KOPT-K1 (cell line): ENCODE results near the gene TDRKH.

Source experiments
- H3K27ac ChIP-seq: fragments of 200-600 bp; sonication (generic); 2 replicates; pipeline ENCODE4 v1.5.1; 2016; ENCODE audit warnings: antibody characterized with exemption, mild to moderate bottlenecking, low read depth, low read length; ENCODE audit not compliant: poor library complexity, severe bottlenecking
- H3K36me3 ChIP-seq: fragments of 200-600 bp; sonication (generic); 2 replicates; pipeline ENCODE4 v1.5.1; 2017; ENCODE audit warnings: antibody characterized with exemption, mild to moderate bottlenecking, low read length, moderate library complexity; ENCODE audit not compliant: insufficient read depth
- H3K9me3 ChIP-seq: fragments of 200-600 bp; sonication (generic); 2 replicates; pipeline ENCODE4 v1.5.1; 2017; ENCODE audit warnings: antibody characterized with exemption, low read length, mild to moderate bottlenecking; ENCODE audit not compliant: insufficient read depth, poor library complexity, severe bottlenecking

The TDRKH gene

GRCh38 chr1:151814426-151814825, 24.1 kb upstream of the TDRKH start:
- H3K9me3 ChIP-seq, result no peaks in the 10 kb centered on the region
- no peak overlapping the region for H3K27ac ChIP-seq
- no peaks in the 10 kb centered on the region for H3K36me3 ChIP-seq

DNA sequence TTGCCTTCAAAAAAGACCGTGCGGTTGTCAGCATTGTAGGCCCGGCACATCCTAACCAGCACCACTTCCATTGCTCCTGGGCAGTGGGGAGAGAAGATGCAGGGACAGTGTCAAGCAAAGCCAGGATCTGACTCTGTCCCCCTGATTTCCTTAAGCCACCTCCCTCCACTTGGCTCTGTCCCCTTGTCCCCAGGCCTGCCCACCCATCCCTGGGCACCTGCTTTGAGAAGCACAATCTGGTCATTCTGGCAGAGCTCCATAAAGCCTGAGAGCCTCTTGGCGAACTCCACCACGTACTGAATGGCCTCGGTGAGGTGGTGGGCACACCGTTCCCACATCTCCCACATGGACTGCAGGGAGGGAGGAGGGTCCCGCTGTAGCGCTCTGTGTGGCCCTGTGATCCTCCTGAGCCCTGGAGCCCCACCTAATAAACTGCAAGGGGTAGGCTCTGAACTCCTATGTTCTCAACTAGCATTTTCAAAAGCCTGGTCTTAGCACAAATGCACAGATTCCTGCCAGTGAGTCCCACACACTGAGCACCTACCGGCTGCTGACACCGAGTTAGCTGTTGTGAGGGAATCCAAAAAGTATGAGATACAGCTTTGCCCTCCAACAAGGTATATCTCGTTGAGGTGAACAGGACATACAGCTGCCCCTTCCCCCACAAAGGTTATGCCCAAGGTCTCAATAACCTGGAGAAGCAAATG, 23.1 kb upstream of the TDRKH start:
- H3K9me3 ChIP-seq, result no peaks in the 10 kb centered on the region
- no peak overlapping the region for H3K27ac ChIP-seq
- H3K36me3 ChIP-seq, result no peaks in the 10 kb centered on the region

DNA sequence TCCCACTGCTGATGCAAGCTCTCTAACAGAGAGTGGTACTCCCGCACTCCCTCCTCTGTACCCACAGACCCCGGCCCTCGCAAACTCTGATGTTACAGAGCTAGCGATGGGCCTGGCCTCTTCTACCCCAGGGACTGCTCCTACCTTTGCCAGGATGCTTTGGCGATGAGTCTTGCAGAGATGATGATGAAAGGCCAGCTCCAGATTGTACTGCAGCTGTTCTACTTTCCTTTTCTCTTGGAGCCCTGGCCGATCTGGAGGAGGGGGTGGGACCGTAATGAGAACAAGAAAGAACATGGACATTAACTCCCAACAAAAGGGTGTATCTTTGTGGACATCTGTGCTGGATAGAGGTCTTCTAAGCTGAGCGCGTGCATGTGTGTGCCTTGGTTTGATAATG, 20.9 kb upstream of the TDRKH start:
- Histone ChIP-seq H3K27ac (no peak overlapping the region), H3K9me3 (no peaks in the 10 kb centered on the region), H3K36me3 (no peaks in the 10 kb centered on the region)

DNA sequence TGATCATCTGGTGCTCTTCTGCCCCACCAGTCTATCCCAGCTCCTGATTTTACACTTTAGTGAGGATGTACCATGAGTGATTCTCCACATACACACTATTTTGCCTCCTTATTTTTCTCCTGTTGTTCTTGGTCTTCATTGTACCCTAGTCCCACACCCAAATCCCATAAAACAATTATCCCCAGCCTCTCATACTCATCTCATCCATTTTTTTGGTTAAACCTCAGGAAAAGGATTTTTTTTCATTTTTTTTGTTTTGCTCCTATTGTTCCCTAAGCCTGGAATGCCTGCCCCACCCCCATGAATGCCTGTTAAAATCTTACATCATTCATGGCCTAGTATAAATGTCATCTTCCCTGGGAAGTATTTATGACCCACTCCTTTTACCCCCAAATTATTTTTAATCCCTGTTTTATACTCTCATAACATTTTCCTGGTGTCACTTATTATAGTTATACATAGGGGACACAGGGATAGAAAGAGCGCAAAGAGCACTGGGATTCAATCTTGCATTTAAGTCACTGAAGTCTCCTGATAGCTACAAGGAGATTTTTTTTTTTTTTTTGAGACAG, 19.8 kb upstream of the TDRKH start:
- Histone ChIP-seq H3K36me3 (no peaks in the 10 kb centered on the region), H3K9me3 (no peaks in the 10 kb centered on the region), H3K27ac (no peak overlapping the region)

DNA sequence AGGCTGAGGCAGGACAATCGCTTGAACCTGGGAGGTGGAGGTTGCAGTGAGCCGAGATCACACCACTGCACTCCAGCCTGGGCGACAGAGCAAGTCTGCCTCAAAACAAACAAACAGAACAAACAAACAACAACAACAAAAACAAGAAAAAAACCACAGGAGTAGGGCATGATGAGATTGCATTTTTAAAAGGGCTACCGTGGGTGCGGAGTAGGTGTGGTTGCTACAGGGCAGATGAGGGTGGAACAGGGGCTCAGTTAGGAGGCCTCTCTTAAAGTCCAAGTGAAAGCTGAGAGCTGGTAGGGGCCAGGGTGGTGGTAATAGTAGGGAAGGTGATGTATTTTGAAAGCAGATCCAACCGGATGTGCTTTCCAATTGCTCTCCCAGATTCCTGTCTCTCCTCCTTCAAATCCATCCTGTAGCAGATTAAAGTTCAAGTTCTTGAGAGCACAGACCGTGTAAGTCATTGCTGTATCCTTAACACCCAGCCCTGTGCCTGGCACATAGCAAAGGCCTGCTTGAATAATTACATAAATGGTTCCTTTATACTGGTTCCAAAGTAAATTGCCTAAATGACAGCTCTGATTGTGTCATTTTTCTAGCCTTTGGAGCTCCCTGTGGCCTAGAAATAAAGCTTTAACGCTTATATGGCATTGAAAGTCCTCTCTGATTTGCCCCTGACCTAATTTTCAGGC, 19.1 kb upstream of the TDRKH start:
- Histone ChIP-seq H3K27ac (no peak overlapping the region), H3K9me3 (no peaks in the 10 kb centered on the region), H3K36me3 (no peaks in the 10 kb centered on the region)

DNA sequence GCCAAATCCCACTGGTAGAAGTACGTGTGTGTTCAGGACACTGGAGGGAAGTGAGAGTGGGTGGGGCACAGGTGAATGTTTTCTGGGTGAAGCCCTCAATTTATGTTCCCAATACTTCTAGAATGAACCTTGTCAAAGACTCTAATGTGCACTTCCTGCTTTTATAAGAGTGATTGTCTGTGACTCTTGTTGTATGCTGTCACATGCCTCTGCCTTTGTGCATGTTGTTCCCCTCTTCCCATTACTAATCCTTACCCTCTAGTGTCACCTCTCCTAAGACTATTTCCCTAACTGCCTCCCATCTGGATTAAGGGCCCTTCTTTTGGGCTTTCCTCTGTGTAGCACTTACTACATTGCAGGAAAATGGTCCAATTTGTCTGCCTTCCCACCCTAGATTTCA, 17.5 kb upstream of the TDRKH start:
- Histone ChIP-seq H3K9me3 (no peaks in the 10 kb centered on the region), H3K27ac (no peak overlapping the region), H3K36me3 (no peaks in the 10 kb centered on the region)

- Histone ChIP-seq H3K27ac (no peak overlapping the region), H3K36me3 (no peaks in the 10 kb centered on the region), H3K9me3 (no peaks in the 10 kb centered on the region)
Measured at GRCh38 chr1:151807131-151807530, 16.8 kb upstream of the TDRKH start.

- Histone ChIP-seq H3K27ac (no peak overlapping the region), H3K9me3 (no peaks in the 10 kb centered on the region), H3K36me3 (no peaks in the 10 kb centered on the region)
Measured at GRCh38 chr1:151806170-151806569, 15.9 kb upstream of the TDRKH start.

GRCh38 chr1:151805066-151805820, 14.9 kb upstream of the TDRKH start, which contains the start of gene LINGO4:
TSS of gene LINGO4 (minus strand) at chr1:151805419. CDS start at chr1:151802704, 2,715 bp downstream.
- no peaks in the 10 kb centered on the region for H3K9me3 ChIP-seq

DNA sequence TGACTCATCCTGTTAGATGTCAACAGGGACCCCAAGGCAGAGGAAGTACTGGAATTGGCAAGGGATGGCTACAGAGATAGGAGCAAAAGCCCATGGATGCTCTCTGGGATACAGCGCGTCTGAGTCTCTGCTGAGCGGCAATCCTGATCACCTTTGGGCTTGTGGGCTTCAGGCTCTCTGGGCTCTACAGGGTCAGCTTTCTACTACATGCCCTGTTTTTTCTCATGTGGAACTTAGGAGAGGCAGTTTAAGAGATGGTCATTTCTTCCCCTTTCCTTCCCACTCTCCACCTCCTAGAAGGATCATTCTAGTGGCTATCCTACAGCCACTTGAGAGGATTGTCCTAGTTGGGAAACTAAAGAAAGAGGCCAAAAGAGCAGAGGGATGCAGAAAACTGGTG, 13.6 kb upstream of the TDRKH start:
- H3K36me3 ChIP-seq, result no peaks in the 10 kb centered on the region
- H3K27ac ChIP-seq, result no peak overlapping the region

More at GRCh38 chr1:151805066-151805820, 14.9 kb upstream of the TDRKH start, which contains the start of gene LINGO4:
- no peak within 1 kb of the TSS for H3K27ac ChIP-seq
- H3K36me3 ChIP-seq, result no peaks in the 10 kb centered on the region

DNA sequence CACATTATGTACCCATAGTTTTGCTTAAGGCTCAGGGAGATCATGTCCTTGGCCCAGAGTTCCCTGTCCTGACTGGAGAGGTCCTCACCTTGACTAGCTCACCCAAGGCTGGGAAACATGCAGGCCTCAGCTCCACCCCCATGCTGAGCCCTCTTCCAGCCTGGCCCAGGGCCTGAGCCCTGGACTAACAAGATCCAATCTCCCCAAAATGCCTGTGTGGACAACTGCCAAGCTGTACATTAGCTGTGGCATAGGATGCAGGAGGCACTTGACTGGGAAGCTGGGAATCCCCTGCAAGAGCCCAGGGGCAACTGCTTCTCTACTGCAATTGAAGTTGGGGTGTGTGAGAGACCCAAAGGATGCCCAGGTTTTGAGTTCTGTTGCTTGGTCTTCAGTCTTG, 12.9 kb upstream of the TDRKH start:
- no peaks in the 10 kb centered on the region for H3K9me3 ChIP-seq
- H3K27ac ChIP-seq, result no peak overlapping the region
- H3K36me3 ChIP-seq, result no peaks in the 10 kb centered on the region

More for the DNA sequence above, 13.6 kb upstream of the TDRKH start:
- H3K9me3 ChIP-seq, result no peaks in the 10 kb centered on the region

- no peak overlapping the region for H3K27ac ChIP-seq
- no peaks in the 10 kb centered on the region for H3K36me3 ChIP-seq
- H3K9me3 ChIP-seq, result no peaks in the 10 kb centered on the region
Measured at GRCh38 chr1:151802372-151802771, 12.1 kb upstream of the TDRKH start.

DNA sequence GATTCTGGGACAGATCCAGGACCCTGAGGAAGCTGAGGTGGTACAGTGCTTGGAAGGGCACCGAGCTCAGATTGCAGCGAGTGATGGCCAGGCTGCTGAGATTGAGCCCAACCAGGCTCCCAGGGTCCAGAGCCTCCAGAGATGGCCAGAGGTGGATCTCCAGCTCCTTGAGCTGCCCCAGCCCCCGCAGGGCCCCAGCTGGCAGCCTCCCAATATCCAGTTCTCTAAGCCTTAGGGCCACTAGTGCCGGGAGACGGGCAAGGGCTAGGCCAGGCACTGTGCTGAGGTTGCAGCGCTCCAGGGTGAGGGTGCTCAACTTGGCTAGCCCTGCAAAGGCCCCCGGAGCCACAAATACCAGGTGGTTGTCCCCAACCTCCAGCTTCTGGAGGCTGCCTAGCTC, 11.5 kb upstream of the TDRKH start:
- H3K27ac ChIP-seq, result no peak overlapping the region
- no peaks in the 10 kb centered on the region for H3K36me3 ChIP-seq
- no peaks in the 10 kb centered on the region for H3K9me3 ChIP-seq

DNA sequence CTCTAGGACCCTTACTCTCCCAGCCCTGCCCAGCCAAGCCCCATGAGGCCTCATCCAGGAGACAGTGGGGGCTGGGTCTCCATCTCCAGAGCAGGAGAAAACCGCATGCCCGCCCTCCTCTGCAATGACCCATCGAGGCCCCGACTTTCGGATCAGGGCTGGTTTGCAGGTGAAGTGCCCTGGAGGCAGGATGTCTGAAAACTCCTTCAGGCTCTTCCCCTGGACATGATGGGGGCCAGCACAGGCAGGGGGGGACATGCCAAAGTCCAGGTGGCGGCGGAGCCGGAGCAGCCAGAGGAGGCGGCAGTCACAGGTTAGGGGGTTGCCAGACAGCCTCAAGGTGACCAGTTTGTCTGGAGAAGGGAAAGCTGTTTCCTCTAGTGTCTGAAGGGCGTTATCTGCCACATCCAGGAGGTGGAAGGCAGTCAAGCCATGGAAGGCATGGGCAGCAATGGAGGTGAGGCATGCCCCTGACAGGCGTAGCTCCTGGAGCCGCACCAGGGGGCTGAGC, 11.1 kb upstream of the TDRKH start:
- Histone ChIP-seq H3K9me3 (no peaks in the 10 kb centered on the region), H3K36me3 (no peaks in the 10 kb centered on the region), H3K27ac (no peak overlapping the region)

DNA sequence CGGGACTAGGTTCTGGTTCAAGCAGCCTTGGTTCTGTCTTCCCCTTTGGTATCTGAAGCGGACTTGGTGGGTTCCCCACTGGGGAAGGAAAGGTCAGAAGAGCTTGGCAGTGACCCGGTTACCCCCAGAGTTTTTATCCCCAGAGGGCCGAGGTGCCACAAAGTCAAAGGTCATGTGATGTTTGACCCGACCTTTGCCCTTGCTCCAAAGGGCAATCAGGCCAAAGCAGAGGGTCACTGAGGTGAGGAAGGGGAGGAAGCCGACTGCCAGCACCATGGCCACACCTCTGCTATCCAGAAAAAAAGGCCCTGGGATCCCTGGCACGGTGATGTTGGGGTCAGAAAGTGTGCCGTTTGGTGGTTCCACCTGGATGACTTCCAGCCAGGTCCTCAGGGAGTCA, 10.5 kb upstream of the TDRKH start:
- H3K9me3 ChIP-seq, result no peaks in the 10 kb centered on the region

More for the DNA sequence above, 10.5 kb upstream of the TDRKH start:
- Histone ChIP-seq H3K36me3 (no peaks in the 10 kb centered on the region), H3K27ac (no peak overlapping the region)
